Hematopoietic multipotent progenitor cell treated with erythropoietin and hydrocortisone succinate and interleukin-3 and kit ligand, for 15 days (in vitro differentiated cells): ENCODE data around the gene TBCK.
"Not testable (repeated sequence)": the region's sequence is repeated elsewhere in the genome, so short reads cannot be mapped to it uniquely, and the experiment has no call there.

Experiments
- DNase-seq: peaks from one replicate; pipeline ENCODE4 v3.0.0-alpha.2; 2015; ENCODE audit warnings: low spot score

TBCK gene

GRCh38 chr4:106213291-106213690 lies 102.7 kb downstream of the TBCK start:
- not testable (repeated sequence) for DNase-seq

GRCh38 chr4:106210021-106210420 lies 106.0 kb downstream of the TBCK start:
- DNase-seq = no peak

- no peak for DNase-seq
These were observed 107.2 kb downstream of the TBCK start for GRCh38 chr4:106208481-106209460.

GRCh38 chr4:106201373-106201772 lies 114.6 kb downstream of the TBCK start:
- no peak for DNase-seq

GRCh38 chr4:106195435-106195950 lies 120.5 kb downstream of the TBCK start:
- DNase-seq = no peak

- DNase-seq = no peak
These were observed 121.2 kb downstream of the TBCK start for GRCh38 chr4:106194801-106195200.

GRCh38 chr4:106192131-106192530 lies 123.9 kb downstream of the TBCK start:
- DNase-seq = no peak

GRCh38 chr4:106186201-106186600 lies 129.8 kb downstream of the TBCK start:
- no peak for DNase-seq

GRCh38 chr4:106183551-106183950 lies 132.5 kb downstream of the TBCK start:
- DNase-seq = no peak

- DNase-seq = no peak
These were observed 143.1 kb downstream of the TBCK start for GRCh38 chr4:106172861-106173260.

- DNase-seq = no peak
These were observed 150.5 kb downstream of the TBCK start for GRCh38 chr4:106165351-106166010.

GRCh38 chr4:106162278-106162677 lies 153.7 kb downstream of the TBCK start:
- no peak for DNase-seq

GRCh38 chr4:106160560-106160959 lies 155.4 kb downstream of the TBCK start:
- no peak for DNase-seq

GRCh38 chr4:106149911-106150310 lies 166.1 kb downstream of the TBCK start:
- DNase-seq = no peak

- no peak for DNase-seq
These were observed 167.0 kb downstream of the TBCK start for GRCh38 chr4:106149026-106149425.

GRCh38 chr4:106142616-106143127 lies 173.3 kb downstream of the TBCK start:
- DNase-seq = no peak

- DNase-seq = no peak
These were observed 175.4 kb downstream of the TBCK start for GRCh38 chr4:106140601-106141000.

GRCh38 chr4:106136777-106137331 lies 179.2 kb downstream of the TBCK start:
- DNase-seq = no peak

GRCh38 chr4:106132045-106132444 lies 184.0 kb downstream of the TBCK start:
- no peak for DNase-seq

GRCh38 chr4:106126062-106126461 lies 189.9 kb downstream of the TBCK start:
- no peak for DNase-seq

GRCh38 chr4:106119949-106120555 lies 196.0 kb downstream of the TBCK start:
- not testable (repeated sequence) for DNase-seq

- no peak for DNase-seq
These were observed 200.0 kb downstream of the TBCK start for GRCh38 chr4:106116025-106116424.
